Measurements from ENCODE around the gene MGST2.

The MGST2 gene

DNA sequence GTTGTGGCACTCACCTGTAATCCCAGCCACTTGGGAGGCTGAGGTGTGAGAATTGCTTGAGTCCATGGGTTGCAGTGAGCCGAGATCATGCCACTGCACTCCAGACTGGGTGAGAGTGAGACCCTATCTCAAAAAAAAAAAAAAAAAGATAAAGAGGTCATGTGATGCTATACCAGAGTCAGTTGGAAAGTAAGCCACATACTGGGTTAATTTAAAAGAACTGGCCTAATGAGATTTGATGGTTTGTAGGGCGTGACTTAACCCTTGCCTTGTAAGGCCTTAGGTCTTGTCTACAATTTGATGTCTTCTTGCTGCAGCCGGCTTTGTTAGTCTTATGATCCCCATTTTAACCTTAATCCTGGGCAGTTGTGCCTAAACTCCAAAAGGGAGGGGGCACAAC is 5.2 kb downstream of the MGST2 start:
- no peaks in the 10 kb centered on the region for H3K27me3 ChIP-seq (ENCODE audit: control insufficient read depth, insufficient read depth, low read length)
- no peak overlapping the region for H3K9ac ChIP-seq (ENCODE audit: low read length)
- H3K9me3 ChIP-seq (ENCODE audit: control insufficient read depth, insufficient read depth, low read depth, low read length), result no peaks in the 10 kb centered on the region; the same call in 1 of the 2 replicates
- H3K36me3 ChIP-seq (ENCODE audit: control insufficient read depth, insufficient read depth, low read length), result no peaks in the 10 kb centered on the region
- peaks cover 32% of the 10 kb centered on the region for H3K4me1 ChIP-seq (ENCODE audit: control insufficient read depth, insufficient read depth, low read length)
- H3K27ac ChIP-seq (ENCODE audit: low read depth, low read length), result no peak overlapping the region
- no peak overlapping the region for H3K4me3 ChIP-seq (ENCODE audit: low read depth, low read length)

DNA sequence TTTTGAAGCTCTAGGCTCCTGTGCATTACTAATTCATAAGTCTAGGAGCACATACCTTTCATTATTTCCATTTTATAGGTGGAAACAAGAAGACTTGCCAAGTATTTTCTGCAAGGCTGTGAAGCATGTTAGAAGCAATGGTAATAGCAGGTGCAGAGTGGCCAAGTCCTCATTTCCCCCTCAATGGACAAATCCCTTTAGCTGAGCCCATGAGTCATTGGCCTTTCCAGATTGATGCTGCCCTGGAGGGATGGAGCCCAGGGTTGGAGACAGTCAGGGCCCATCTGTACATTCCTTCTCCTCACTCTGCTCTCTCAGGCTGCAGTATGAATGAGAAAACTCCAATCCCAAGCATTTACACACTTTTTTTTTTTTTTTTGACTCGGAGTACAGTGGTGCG is 6.6 kb downstream of the MGST2 start:
- Histone ChIP-seq H3K9ac (ENCODE audit: low read length) (no peak overlapping the region), H3K27ac (ENCODE audit: low read depth, low read length) (no peak overlapping the region), H3K9me3 (ENCODE audit: control insufficient read depth, insufficient read depth, low read depth, low read length) (no peaks in the 10 kb centered on the region; the same call in 1 of the 2 replicates), H3K4me3 (ENCODE audit: low read depth, low read length) (no peak overlapping the region), H3K4me1 (ENCODE audit: control insufficient read depth, insufficient read depth, low read length) (peaks cover 21% of the 10 kb centered on the region), H3K27me3 (ENCODE audit: control insufficient read depth, insufficient read depth, low read length) (no peaks in the 10 kb centered on the region), H3K36me3 (ENCODE audit: control insufficient read depth, insufficient read depth, low read length) (no peaks in the 10 kb centered on the region)

GRCh38 chr4:139672732-139673131 is 7.1 kb downstream of the MGST2 start:
- H3K4me1 ChIP-seq (ENCODE audit: control insufficient read depth, insufficient read depth, low read length), result peaks cover 21% of the 10 kb centered on the region

DNA sequence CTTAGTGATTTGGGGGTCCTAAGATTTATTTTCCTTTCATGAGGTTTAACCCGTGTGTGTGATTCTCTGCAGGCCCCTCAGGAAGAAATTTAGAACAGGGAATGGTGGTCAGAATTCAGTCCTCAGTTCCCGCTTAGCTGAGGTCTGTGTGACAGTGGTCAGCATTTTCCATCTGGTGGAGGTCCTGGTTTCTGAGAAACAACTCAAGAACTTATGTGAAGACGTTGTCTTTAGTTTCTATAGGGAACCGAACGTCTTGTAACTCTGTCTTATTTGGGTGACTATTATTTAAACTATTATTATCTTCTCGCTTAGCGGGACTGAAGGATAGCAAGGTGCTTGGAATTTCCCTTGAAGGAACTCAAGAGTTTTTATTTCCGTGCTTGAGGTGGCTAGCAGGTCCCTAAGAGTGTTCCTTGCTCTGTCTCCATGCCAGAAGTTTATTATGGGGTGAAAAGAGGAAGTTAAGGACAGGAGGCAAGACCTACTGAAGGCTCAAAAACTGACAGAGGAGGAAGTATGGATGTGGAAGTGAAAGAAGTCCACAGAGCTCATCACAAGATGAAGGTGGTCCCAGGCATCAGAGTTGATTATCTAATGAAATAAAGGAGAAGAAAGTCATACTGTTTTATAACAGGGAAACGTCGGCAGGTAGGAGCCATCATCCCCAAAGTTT is 9.4 kb downstream of the MGST2 start:
- H3K9me3 ChIP-seq (ENCODE audit: control insufficient read depth, insufficient read depth, low read depth, low read length), result no peaks in the 10 kb centered on the region
- H3K4me3 ChIP-seq (ENCODE audit: low read depth, low read length), result no peak overlapping the region
- H3K4me1 ChIP-seq (ENCODE audit: control insufficient read depth, insufficient read depth, low read length), result peaks cover 5% of the 10 kb centered on the region; the same call in 1 of the 2 replicates
- H3K27ac ChIP-seq (ENCODE audit: low read depth, low read length), result no peak overlapping the region
- H3K9ac ChIP-seq (ENCODE audit: low read length), result no peak overlapping the region
- peaks cover 8% of the 10 kb centered on the region; the same call in 1 of the 2 replicates for H3K36me3 ChIP-seq (ENCODE audit: control insufficient read depth, insufficient read depth, low read length)
- no peaks in the 10 kb centered on the region for H3K27me3 ChIP-seq (ENCODE audit: control insufficient read depth, insufficient read depth, low read length)

More at GRCh38 chr4:139672732-139673131, 7.1 kb downstream of the MGST2 start:
- no peak overlapping the region for H3K27ac ChIP-seq (ENCODE audit: low read depth, low read length)
- H3K9me3 ChIP-seq (ENCODE audit: control insufficient read depth, insufficient read depth, low read depth, low read length), result no peaks in the 10 kb centered on the region; the same call in 1 of the 2 replicates
- no peak overlapping the region for H3K9ac ChIP-seq (ENCODE audit: low read length)
- no peaks in the 10 kb centered on the region for H3K27me3 ChIP-seq (ENCODE audit: control insufficient read depth, insufficient read depth, low read length)
- no peaks in the 10 kb centered on the region for H3K36me3 ChIP-seq (ENCODE audit: control insufficient read depth, insufficient read depth, low read length)
- H3K4me3 ChIP-seq (ENCODE audit: low read depth, low read length), result no peak overlapping the region

GRCh38 chr4:139675651-139676050 is 10.0 kb downstream of the MGST2 start:
- Histone ChIP-seq H3K36me3 (ENCODE audit: control insufficient read depth, insufficient read depth, low read length) (peaks cover 8% of the 10 kb centered on the region; the same call in 1 of the 2 replicates), H3K9me3 (ENCODE audit: control insufficient read depth, insufficient read depth, low read depth, low read length) (no peaks in the 10 kb centered on the region), H3K4me3 (ENCODE audit: low read depth, low read length) (no peak overlapping the region), H3K27ac (ENCODE audit: low read depth, low read length) (no peak overlapping the region), H3K4me1 (ENCODE audit: control insufficient read depth, insufficient read depth, low read length) (peaks cover 5% of the 10 kb centered on the region; the same call in 1 of the 2 replicates), H3K9ac (ENCODE audit: low read length) (no peak overlapping the region), H3K27me3 (ENCODE audit: control insufficient read depth, insufficient read depth, low read length) (no peaks in the 10 kb centered on the region)

GRCh38 chr4:139676365-139676764 is 10.7 kb downstream of the MGST2 start:
- Histone ChIP-seq H3K9ac (ENCODE audit: low read length) (no peak overlapping the region), H3K27me3 (ENCODE audit: control insufficient read depth, insufficient read depth, low read length) (no peaks in the 10 kb centered on the region), H3K9me3 (ENCODE audit: control insufficient read depth, insufficient read depth, low read depth, low read length) (no peaks in the 10 kb centered on the region), H3K4me1 (ENCODE audit: control insufficient read depth, insufficient read depth, low read length) (peaks cover 5% of the 10 kb centered on the region; the same call in 1 of the 2 replicates), H3K4me3 (ENCODE audit: low read depth, low read length) (no peak overlapping the region), H3K27ac (ENCODE audit: low read depth, low read length) (no peak overlapping the region), H3K36me3 (ENCODE audit: control insufficient read depth, insufficient read depth, low read length) (peaks cover 8% of the 10 kb centered on the region; the same call in 1 of the 2 replicates)

DNA sequence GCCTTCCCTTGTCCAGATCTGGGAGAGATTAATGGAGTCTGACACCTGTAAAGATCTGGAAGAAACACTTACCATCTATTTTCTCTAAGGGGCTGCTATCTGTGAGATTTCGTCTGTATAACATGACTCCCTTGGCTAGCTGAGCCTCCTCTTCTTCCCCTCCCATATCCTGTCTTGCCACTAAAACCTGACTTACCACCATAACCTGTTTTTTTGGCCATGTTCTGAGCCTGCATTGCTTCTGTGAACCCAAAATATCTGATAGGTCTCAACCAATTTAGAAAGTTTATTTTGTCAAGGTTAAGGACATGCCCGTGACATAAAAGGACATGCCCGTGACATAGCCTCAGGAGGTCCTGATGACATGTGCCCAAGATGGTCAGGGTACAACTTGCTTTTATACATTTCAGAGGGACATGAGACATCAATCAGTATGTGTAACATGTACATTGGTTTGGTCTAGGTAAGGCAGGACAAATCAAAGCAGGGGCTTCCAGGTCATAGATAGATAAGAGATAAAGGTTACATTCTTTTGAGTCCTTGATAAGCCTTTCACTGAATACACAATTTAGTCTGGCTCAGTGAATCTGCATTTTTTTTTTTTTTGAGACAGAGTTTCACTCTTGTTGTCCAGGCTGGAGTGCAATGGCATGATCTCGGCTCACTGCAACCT is 11.4 kb downstream of the MGST2 start:
- peaks cover 8% of the 10 kb centered on the region; the same call in 1 of the 2 replicates for H3K36me3 ChIP-seq (ENCODE audit: control insufficient read depth, insufficient read depth, low read length)
- H3K9me3 ChIP-seq (ENCODE audit: control insufficient read depth, insufficient read depth, low read depth, low read length), result no peaks in the 10 kb centered on the region
- no peak overlapping the region for H3K4me3 ChIP-seq (ENCODE audit: low read depth, low read length)
- H3K4me1 ChIP-seq (ENCODE audit: control insufficient read depth, insufficient read depth, low read length), result peaks cover 1% of the 10 kb centered on the region; the same call in 1 of the 2 replicates
- H3K9ac ChIP-seq (ENCODE audit: low read length), result no peak overlapping the region
- H3K27ac ChIP-seq (ENCODE audit: low read depth, low read length), result no peak overlapping the region
- no peaks in the 10 kb centered on the region for H3K27me3 ChIP-seq (ENCODE audit: control insufficient read depth, insufficient read depth, low read length)

DNA sequence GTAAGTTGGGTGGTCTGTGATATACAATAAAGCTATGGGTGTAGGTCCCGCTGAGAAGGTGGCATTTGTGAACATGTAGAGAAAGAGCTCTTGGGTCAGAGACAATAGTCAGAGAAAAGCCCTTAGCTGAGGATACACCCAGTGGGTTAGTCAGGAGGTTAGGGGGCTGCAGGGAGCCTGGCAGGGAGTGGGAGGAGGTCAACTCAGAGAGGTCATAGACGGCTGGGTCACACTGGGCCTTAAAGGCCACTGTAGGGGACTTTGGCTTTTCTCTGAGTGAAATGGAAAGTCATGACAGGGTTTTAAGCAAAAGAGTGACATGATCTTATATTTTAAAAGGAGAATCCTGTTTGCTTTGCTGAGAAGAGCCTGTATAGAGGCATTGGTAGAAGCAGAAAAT is 16.7 kb downstream of the MGST2 start:
- no peak overlapping the region for H3K27ac ChIP-seq (ENCODE audit: low read depth, low read length)
- no peak overlapping the region for H3K4me3 ChIP-seq (ENCODE audit: low read depth, low read length)
- no peaks in the 10 kb centered on the region for H3K27me3 ChIP-seq (ENCODE audit: control insufficient read depth, insufficient read depth, low read length)
- no peak overlapping the region for H3K9ac ChIP-seq (ENCODE audit: low read length)
- H3K9me3 ChIP-seq (ENCODE audit: control insufficient read depth, insufficient read depth, low read depth, low read length), result peaks cover 4% of the 10 kb centered on the region; the same call in 1 of the 2 replicates
- H3K4me1 ChIP-seq (ENCODE audit: control insufficient read depth, insufficient read depth, low read length), result no peaks in the 10 kb centered on the region
- peaks cover 15% of the 10 kb centered on the region; the same call in 1 of the 2 replicates for H3K36me3 ChIP-seq (ENCODE audit: control insufficient read depth, insufficient read depth, low read length)

DNA sequence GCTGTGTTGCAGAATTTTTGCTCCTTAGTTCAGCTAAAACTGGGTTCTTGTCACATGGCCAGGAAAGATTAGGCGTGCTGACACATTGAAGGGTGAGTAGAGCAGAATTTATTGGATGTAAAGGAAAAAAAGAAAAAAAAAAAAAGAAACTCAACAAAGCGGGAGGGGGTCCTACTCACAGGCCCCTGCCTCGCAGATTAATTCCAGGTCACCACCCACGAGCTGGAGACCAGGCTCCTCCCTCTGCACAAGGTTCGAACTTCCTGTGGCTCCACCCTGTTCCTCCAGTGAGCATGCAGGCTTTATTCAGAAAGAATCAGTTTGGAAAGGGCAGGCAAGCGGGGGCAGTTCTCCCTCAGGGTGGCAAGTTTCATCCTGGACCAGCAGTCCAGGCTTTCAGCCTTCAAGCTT is 17.1 kb downstream of the MGST2 start:
- no peak overlapping the region for H3K27ac ChIP-seq (ENCODE audit: low read depth, low read length)
- no peaks in the 10 kb centered on the region for H3K4me1 ChIP-seq (ENCODE audit: control insufficient read depth, insufficient read depth, low read length)
- H3K9me3 ChIP-seq (ENCODE audit: control insufficient read depth, insufficient read depth, low read depth, low read length), result peaks cover 4% of the 10 kb centered on the region; the same call in 1 of the 2 replicates
- H3K27me3 ChIP-seq (ENCODE audit: control insufficient read depth, insufficient read depth, low read length), result no peaks in the 10 kb centered on the region
- peaks cover 15% of the 10 kb centered on the region; the same call in 1 of the 2 replicates for H3K36me3 ChIP-seq (ENCODE audit: control insufficient read depth, insufficient read depth, low read length)
- no peak overlapping the region for H3K9ac ChIP-seq (ENCODE audit: low read length)
- H3K4me3 ChIP-seq (ENCODE audit: low read depth, low read length), result no peak overlapping the region

- H3K9me3 ChIP-seq (ENCODE audit: control insufficient read depth, insufficient read depth, low read depth, low read length), result peaks cover 4% of the 10 kb centered on the region; the same call in 1 of the 2 replicates
- H3K27me3 ChIP-seq (ENCODE audit: control insufficient read depth, insufficient read depth, low read length), result no peaks in the 10 kb centered on the region
- no peaks in the 10 kb centered on the region for H3K4me1 ChIP-seq (ENCODE audit: control insufficient read depth, insufficient read depth, low read length)
- no peak overlapping the region for H3K27ac ChIP-seq (ENCODE audit: low read depth, low read length)
- H3K4me3 ChIP-seq (ENCODE audit: low read depth, low read length), result no peak overlapping the region
- 0 out of 2 replicates have a peak, but pooled peaks cover 7% of the 10 kb centered on the region for H3K36me3 ChIP-seq (ENCODE audit: control insufficient read depth, insufficient read depth, low read length)
- H3K9ac ChIP-seq (ENCODE audit: low read length), result no peak overlapping the region
These were observed 18.7 kb downstream of the MGST2 start for GRCh38 chr4:139684351-139684750.

DNA sequence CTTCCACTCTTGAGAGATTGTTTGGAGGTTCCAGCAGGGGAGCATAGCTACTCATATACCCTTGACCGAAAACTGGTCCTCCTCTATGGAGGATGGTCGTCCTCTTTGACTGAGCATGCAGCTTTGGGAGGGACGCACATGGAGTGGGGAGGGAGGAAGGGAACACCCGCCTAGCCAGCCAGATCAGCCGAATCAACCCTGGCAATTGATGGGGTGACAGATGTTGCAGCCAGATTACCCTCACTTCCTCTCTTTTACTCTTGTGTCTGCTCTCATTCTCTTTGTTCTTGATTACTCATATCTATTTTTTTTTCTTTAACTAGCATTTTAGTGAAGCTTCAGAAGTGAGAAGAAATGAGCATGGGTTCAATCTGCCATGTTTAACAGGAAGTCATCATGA is 19.6 kb downstream of the MGST2 start:
- no peak overlapping the region for H3K4me3 ChIP-seq (ENCODE audit: low read depth, low read length)
- H3K9ac ChIP-seq (ENCODE audit: low read length), result no peak overlapping the region
- H3K36me3 ChIP-seq (ENCODE audit: control insufficient read depth, insufficient read depth, low read length), result 0 out of 2 replicates have a peak, but pooled peaks cover 7% of the 10 kb centered on the region
- no peaks in the 10 kb centered on the region for H3K4me1 ChIP-seq (ENCODE audit: control insufficient read depth, insufficient read depth, low read length)
- H3K27me3 ChIP-seq (ENCODE audit: control insufficient read depth, insufficient read depth, low read length), result no peaks in the 10 kb centered on the region
- H3K27ac ChIP-seq (ENCODE audit: low read depth, low read length), result no peak overlapping the region
- peaks cover 4% of the 10 kb centered on the region; the same call in 1 of the 2 replicates for H3K9me3 ChIP-seq (ENCODE audit: control insufficient read depth, insufficient read depth, low read depth, low read length)

Measured in HUES6 (cell line).